Erythroblast (primary cell): ENCODE results near the gene C20orf204.

Experiments used
- GATA1 ChIP-seq: IDR thresholded peaks from 2 replicates; pipeline ENCODE4 v1.6.1; 2011; ENCODE audit warnings: low read depth, mild to moderate bottlenecking, control low read depth, low read length, moderate library complexity
- POLR2A ChIP-seq: IDR thresholded peaks from 2 replicates; pipeline ENCODE4 v1.6.1; 2011; ENCODE audit warnings: mild to moderate bottlenecking, low read length

DNA sequence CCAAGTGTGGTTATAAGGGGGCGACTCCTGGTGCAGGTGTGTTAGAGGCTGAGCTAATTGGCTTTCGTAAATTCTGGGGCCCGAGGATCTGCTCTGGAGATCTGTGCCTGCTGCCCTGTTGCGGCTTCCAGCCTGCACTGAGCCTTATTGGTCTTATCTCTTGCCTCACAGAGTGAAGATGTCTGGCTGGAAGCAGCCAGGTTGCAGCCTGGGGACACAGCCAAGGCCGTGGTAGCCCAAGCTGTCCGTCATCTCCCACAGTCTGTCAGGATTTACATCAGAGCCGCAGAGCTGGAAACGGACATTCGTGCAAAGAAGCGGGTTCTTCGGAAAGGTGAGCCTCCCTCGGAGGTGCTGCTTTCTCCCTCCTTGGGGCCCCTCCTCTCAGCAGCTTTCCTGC is 35.1 kb upstream of the C20orf204 start:
- no peak for TF ChIP-seq POLR2A
- no peak for TF ChIP-seq GATA1
